ENCODE data around the gene PARD3.
"Not testable (repeated sequence)": the region's sequence is repeated elsewhere in the genome, so short reads cannot be mapped to it uniquely, and the experiment has no call there.

The PARD3 gene
- total RNA-seq = 0 to 0.24 (median 0) reads per million in 4 donors

DNA sequence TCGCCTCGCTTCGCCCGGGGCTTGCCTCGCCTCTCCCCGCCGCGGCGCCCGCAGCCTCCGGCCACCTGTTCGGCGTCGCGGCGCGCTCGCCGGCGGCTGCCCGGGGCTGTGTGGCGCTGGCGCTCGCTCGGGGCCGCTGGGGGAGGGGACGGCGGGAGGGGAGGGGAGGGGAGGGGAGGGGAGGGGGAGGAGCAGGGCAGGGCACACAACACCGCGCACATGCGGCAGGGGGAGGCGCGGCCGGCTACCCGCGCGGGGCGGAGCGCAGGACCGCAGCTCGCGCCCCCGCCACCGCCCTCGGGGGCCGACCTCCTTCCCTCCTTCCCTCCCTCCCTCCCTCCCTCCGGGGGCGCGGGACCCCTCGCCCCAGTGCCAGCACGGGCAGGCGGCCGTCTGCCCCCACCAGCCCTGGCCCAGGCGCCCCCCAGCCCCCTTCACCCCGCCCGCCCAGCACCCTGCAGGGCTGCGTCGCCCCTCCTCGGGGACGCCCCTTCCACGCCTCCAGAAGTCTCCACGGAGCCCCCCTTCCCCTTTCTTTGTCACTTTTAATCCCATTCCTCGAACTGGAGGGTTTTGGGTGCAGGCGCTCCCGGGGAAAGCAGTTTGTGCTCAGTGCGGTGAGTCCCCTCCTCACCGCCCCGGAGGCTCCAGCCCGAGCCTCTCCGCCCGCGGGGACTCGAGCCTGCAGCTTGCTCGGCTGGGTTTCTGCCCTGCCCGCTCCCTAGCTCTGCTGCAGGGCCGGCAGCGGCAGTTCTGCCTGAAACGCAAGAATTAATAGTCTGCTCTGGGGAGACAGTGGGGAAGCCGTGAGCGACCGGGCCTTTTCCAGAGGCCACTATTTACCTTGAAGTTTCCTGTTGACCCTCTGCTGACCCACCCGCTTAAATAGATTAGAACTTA lies at the start of gene PARD3:
Gene PARD3, minus strand, starts transcription at position 112 of the 900 bp plus-strand sequence. CDS start 301 bp downstream, outside the sequence.
- no peak for DNase-seq

DNA sequence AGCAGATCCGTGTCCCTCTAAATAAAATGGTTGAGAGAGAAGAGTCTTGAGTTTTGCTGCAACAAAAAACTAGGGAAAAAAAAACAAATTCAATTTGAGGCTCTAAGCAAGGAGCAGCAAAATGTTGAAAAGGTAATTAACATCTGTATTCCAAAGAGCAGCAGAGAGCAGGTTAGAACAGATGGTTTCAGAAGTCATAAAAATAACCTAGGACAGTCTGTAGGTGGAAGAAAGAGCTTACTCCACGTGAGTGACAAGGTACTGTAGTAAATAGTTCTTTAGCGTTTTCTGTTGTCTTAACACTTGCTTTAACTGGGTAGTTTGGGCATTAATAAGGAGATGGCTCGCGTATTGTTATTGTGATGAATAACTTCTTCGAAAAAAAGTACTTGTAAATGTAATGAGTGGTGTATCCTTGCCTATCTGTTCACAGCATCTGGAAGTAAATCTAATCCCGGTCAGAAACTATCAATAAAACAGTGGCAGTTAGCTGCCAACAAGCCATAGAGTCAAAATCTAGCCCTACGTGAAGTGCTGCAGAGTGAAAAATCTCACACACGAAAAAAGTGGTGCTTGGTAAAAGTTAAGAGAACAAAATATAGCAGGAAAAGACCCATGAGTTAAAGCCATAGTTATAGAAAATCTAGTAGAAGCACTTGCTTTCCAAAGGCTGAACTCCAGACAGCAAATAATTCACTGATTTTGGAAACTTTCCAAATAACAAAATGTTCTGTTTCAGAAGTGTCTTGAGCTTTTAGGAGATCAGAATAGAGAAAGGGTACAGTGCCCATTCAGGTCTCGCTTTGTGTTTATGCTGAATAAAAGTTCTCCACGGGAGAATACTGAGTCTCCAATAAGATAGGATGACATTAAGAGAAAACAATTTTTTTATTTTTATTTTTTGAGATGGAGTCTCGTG lies 49.3 kb upstream of the PARD3 start:
- DNase-seq = no peak

- DNase-seq = no peak
Measured at GRCh38 chr10:34862892-34863291, 47.8 kb upstream of the PARD3 start.

GRCh38 chr10:34861293-34862021 lies 46.4 kb upstream of the PARD3 start:
- DNase-seq = no peak

GRCh38 chr10:34859170-34859569 lies 44.1 kb upstream of the PARD3 start:
- no peak for DNase-seq

DNA sequence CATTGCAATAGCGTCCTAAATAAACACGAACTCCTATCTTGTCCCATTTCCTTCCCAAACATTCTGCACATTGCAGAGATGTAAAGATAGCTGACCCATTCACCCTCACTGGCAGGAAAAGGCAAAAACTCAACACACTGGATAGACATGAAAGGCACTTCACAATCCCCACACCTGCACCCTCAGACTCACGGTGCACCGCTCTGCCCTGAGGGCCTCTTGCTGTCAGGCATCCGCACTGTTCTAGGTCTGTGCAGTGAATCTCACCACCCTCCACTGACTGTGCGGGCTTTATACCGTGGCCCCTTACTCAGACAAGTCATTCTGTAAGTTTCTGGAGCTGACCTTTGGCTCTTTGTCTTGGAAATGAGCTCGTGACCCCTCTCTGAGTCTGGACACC lies 42.9 kb upstream of the PARD3 start:
- DNase-seq = no peak

- no peak for DNase-seq
Measured at GRCh38 chr10:34854147-34854601, 39.1 kb upstream of the PARD3 start.

DNA sequence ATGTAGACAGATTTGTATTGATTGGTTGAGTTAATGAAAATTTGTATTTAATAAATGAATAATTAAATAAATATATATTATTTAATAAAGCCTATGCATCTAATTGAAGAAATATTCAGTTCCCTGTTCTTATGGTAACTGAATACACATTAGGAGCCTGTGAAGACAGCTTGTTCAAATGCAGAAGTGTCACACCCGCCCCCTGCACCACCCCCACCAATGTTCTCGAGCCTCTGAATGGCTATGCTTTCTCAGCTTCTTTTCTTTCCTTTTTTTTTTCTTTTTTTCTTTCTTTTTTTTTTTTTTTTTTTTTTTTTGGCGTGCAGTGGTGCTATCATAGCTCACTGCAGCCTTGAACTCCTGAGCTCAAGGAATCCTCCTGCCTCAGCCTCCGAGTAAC lies 38.3 kb upstream of the PARD3 start:
- no peak for DNase-seq

GRCh38 chr10:34850558-34850957 lies 35.5 kb upstream of the PARD3 start:
- no peak for DNase-seq

DNA sequence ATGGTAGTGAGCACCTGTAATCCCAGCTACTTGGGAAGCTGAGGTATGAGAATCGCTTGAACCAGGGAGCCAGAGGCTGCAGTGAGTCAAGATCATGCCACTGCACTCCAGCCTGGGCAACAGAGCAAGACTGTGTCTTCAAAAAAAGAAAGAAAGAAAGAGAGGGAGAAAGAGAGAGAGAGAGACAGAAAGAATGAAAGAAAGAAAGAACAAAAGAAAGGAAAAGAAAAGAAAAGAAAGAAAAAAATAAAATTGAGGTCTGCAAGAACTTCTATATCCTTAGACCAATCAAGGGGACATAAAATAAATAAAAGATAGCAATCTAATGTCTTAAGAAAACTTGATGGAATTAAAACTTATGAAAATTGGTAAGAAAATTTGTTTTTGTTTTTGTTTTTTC lies 34.9 kb upstream of the PARD3 start:
- no peak for DNase-seq

DNA sequence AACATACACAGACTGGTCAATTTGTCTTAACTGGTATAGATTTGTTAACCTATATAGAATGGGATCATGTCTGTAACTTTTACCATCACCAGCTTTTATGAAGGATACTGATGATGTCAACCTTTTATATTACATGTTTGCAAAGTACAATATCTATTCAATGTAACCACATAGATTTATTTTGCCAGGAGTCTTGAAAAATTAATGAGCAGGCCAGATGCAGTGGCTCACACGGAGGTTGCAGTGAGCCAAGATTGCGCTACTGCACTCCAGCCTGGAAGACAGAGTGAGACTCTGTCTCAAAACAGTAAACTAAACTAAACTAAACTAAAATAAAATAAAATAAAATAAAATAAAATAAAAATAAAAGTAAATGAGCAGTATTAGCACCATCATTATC lies 30.0 kb upstream of the PARD3 start:
- DNase-seq = no peak

DNA sequence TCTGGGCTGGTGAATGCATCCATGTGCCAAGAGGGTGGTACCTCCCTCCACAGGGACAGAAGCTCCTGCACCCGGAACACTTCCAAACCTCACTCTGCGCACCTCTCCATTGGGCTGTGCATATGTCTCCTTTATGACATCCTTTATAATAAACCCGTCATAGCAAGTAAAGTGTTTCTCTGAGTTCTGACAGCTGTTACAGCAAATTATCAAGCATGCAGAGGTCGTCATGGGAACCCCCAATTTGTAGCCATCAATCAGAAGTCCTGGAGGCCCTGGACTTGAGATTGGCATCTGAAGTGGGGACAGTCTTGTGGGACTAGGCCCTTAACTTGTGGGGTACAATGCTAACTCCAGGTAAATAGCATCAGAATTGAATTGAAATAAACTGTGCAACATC lies 29.4 kb upstream of the PARD3 start:
- no peak for DNase-seq

GRCh38 chr10:34843470-34843869 lies 28.4 kb upstream of the PARD3 start:
- DNase-seq = not testable (repeated sequence)

DNA sequence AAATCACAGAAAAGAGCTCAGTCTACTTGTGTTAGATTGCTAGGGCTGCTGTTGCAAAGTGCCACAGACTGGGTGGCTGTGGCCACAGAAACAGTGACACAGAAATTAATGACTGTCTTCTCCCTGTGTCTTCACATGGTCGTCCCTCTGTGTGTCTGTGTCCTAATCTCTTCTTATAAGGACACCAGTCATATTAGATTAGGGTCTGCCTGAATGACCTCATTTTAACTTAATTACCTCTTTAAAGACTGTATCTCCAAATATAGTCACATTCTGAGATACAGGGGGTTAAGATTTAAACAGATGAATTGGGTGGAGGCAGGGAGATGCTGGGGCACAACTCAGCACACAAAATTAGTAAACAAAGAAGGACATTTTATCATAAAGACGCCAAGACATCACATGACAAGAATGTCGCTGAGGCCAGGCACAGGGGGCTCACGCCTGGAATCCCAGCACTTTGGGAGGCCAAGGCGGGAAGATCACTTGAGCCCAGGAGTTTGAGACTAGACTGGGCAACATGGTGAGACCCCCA lies 23.3 kb upstream of the PARD3 start:
- no peak for DNase-seq

GRCh38 chr10:34835908-34836508 lies 20.9 kb upstream of the PARD3 start:
- no peak for DNase-seq

DNA sequence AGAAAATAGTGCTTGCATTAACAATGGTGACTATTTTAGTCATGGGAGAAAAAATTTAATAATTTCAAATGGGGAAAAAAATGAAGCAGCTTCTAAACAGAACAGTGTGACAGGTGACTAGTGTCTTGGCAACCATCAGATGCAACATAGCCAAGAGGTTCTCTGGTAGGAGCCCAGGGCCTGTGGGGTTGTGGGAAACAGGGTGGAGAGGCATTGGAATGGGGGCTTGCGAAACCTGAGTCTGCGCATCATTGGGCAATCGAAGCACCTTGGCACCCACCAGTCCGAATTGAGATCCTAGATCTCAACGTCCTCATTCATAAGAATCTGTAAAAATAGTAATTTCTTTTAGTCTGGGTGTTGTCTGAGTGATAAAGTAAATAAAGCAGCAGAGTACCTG lies 19.2 kb upstream of the PARD3 start:
- DNase-seq = no peak

DNA sequence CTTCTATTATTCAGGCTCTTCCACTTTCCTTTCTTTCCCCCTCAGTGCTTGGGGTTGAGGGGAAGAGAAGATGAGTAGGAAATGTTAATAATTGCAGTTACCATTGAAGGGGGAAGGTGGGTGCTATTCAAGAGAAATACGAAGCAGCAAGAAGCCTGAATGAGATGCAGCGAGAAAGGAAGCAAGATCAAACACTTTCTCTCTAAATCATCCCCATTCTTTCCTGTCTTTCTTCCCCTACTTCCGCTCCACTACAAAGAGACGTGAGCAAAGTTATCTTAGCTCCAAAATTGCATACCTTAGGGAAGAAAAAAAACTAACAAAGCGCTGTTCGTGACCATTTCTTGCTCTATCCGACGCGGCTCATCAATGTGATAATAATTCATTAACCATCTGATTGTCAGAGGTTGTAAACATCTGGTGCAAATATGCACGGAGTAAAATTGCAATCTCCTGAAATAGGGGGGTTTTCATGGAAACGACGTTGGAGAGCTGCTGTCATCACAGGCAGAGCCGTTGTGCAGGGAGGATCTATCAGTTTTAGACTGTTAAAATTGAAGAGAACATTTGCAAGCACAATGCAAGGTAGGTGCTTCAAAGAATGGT lies 15.2 kb upstream of the PARD3 start:
- DNase-seq = no peak

DNA sequence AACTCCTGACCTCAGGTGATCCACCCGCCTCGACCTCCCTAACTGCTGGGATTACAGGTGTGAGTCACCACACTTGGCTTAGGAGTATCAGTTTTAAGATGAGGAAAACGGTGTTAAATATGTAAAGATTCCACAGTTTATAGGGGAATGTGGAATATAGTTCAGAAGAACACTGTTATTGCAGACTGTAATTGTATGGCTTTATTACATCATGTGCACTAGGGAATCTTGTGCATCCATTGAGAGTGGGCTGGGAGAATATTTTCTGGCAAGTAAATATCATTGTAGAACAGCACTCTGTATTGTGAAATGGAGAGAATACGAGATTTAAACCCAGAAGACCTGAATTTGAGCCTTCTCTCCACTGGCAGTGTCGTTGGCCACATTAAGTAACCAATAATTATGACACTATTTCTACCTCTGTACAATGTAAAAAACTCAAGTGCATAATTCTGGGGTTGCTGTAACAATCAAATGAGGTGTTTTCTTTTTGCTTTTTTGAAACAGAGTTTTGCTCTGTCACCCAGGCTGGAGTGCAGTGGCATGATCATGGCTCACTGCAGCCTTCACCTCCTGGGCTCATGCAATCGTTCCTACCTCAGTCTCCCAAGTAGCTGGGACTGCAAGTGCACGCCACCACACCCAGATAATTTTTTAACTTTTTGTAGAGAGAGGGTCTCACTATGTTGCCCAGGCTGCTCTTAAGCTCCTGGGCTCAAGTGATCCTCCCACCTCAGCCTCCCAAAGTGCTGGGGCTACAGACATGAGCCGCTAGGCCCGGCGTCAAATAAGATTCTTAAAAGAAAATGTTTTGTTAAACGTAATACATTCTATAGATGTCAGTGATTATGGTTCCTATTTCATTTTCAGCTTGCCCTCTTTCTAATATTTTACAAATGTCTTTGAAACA lies 12.0 kb upstream of the PARD3 start:
- DNase-seq = no peak

DNA sequence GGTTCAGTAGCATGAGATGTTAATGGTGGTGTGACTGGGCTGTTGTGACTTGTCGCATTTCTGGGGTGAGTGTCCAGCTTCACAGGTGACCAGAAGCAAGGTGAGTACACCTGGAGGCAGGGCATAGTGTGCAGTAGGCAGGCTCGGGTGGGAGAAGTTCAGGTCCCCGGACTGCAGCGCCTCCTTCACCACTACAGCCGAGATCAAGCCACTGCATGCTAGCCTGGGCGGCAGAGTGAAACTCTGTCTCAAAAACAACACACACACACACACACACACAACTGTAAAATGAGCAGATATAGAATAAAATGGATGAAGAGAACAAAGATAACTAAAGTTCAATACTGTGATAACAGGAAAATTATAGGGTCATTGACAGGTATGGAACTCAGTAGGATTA lies 11.1 kb upstream of the PARD3 start:
- DNase-seq = no peak

- DNase-seq = no peak
Measured at GRCh38 chr10:34825414-34825813, 10.3 kb upstream of the PARD3 start.

- no peak for DNase-seq
Measured at GRCh38 chr10:34824870-34825269, 9.8 kb upstream of the PARD3 start.
